Erythroblast (primary cell): ENCODE results near the gene RNASE4.

Source experiments
- GATA1 ChIP-seq: IDR thresholded peaks from 2 replicates; pipeline ENCODE4 v1.6.1; 2011; ENCODE audit warnings: low read depth, mild to moderate bottlenecking, control low read depth, low read length, moderate library complexity
- POLR2A ChIP-seq: IDR thresholded peaks from 2 replicates; pipeline ENCODE4 v1.6.1; 2011; ENCODE audit warnings: mild to moderate bottlenecking, low read length

DNA sequence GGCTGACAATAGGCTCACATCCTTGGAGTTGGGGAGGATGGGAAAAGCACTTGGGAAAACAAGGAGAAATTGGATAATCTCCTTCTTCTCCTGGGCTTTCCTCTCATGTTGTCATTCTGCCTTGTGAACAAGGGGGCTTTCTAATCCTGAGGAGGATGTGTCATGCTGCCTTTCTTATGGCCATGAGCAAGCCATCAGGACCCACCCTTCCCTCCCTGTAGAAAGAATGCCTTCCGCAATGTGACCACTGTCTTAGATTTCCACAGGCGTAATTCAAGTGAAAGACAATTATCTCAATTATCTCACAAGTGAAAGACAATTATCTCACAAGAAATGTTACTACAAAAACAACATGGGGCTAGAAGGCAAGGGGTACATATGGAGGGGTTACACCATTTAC, 39.8 kb upstream of the RNASE4 start:
- no peak for TF ChIP-seq POLR2A
- no peak for TF ChIP-seq GATA1
